HEK293 (cell line): Measurements from ENCODE around the gene CATSPER1.

Experiments
- CTCF ChIA-PET: fragments of 350-600 bp; formaldehyde crosslinking; extraction: SDS; loops from one replicate; lab custom pipeline; 2021; ENCODE audit warnings: antibody characterized with exemption; lab: Yijun Ruan, JAX
- POLR2A ChIA-PET: fragments of 300-600 bp; formaldehyde crosslinking; extraction: SDS; loops from one replicate; lab custom pipeline; 2020; ENCODE audit warnings: antibody characterized with exemption, inconsistent platforms; lab: Yijun Ruan, JAX
- H3K27ac ChIP-seq: fragments of 200-500 bp; sonication (Bioruptor generic); 2 replicates; pipeline ENCODE4 v1.5.1; 2014; ENCODE audit warnings: low read depth, low read length, control low read depth, inconsistent platforms; ENCODE audit errors: extremely low read depth
- H3K36me3 ChIP-seq, 2 experiments: fragments of 200-500 bp in 1 of 2; sonication (Bioruptor generic) in 1 of 2; 1 replicate in 1 of 2; 2 replicates in 1 of 2; pipeline ENCODE4 v1.5.1; 2014 to 2017; ENCODE audit warnings: inconsistent platforms in 2 of 2, low read length in 2 of 2; ENCODE audit not compliant: control insufficient read depth in 2 of 2, insufficient read depth in 1 of 2
- H3K4me1 ChIP-seq: fragments of 200-500 bp; sonication (Bioruptor generic); 2 replicates; pipeline ENCODE4 v1.5.1; 2014; ENCODE audit warnings: mild to moderate bottlenecking, low read length, inconsistent platforms; ENCODE audit not compliant: control insufficient read depth, insufficient read depth
- H3K4me3 ChIP-seq: 2 replicates; pipeline ENCODE4 v1.5.1; 2011; ENCODE audit warnings: low read depth, mild to moderate bottlenecking, control low read depth, low read length, moderate library complexity
- H3K9me3 ChIP-seq: fragments of 200-500 bp; sonication (Bioruptor generic); 2 replicates; pipeline ENCODE4 v1.5.1; 2014; ENCODE audit warnings: low read depth, low read length, inconsistent platforms; ENCODE audit not compliant: control insufficient read depth, insufficient read depth
- FEZF1 ChIP-seq: fragments of 450-650 bp; formaldehyde crosslinking; IDR thresholded peaks from 2 replicates; pipeline ENCODE4 v1.5.1; 2016; ENCODE audit warnings: missing biosample characterization, missing genetic modification characterization
- GLI4 ChIP-seq: fragments of 450-650 bp; formaldehyde crosslinking; IDR thresholded peaks from 2 replicates; pipeline ENCODE4 v1.5.1; 2016; ENCODE audit warnings: missing biosample characterization, missing genetic modification characterization
- KLF1 ChIP-seq: fragments of 450-650 bp; formaldehyde crosslinking; IDR thresholded peaks from 2 replicates; pipeline ENCODE4 v1.5.1; 2016; ENCODE audit warnings: missing biosample characterization, missing genetic modification characterization
- KLF17 ChIP-seq: fragments of 450-650 bp; formaldehyde crosslinking; IDR thresholded peaks from 2 replicates; pipeline ENCODE4 v1.5.1; 2016; ENCODE audit warnings: missing biosample characterization, missing genetic modification characterization
- KLF9 ChIP-seq: fragments of 450-650 bp; formaldehyde crosslinking; IDR thresholded peaks from 2 replicates; pipeline ENCODE4 v1.5.1; 2016; ENCODE audit warnings: missing biosample characterization, missing genetic modification characterization, low read depth
- MYNN ChIP-seq: fragments of 450-650 bp; formaldehyde crosslinking; IDR thresholded peaks from 2 replicates; pipeline ENCODE4 v1.5.1; 2016; ENCODE audit warnings: missing biosample characterization, missing genetic modification characterization, borderline replicate concordance
- PRDM10 ChIP-seq: fragments of 450-650 bp; formaldehyde crosslinking; IDR thresholded peaks from 2 replicates; pipeline ENCODE4 v1.5.1; 2016; ENCODE audit warnings: missing biosample characterization, missing genetic modification characterization
- SALL2 ChIP-seq: fragments of 450-650 bp; formaldehyde crosslinking; IDR thresholded peaks from 2 replicates; pipeline ENCODE4 v1.5.0; 2017; ENCODE audit warnings: missing biosample characterization, mild to moderate bottlenecking, missing genetic modification characterization, borderline replicate concordance
- SP3 ChIP-seq: fragments of 450-650 bp; formaldehyde crosslinking; IDR thresholded peaks from 2 replicates; pipeline ENCODE4 v1.5.1; 2016; ENCODE audit warnings: missing biosample characterization, missing genetic modification characterization
- ZBTB20 ChIP-seq: fragments of 450-650 bp; formaldehyde crosslinking; IDR thresholded peaks from 2 replicates; pipeline ENCODE4 v1.5.1; 2016; ENCODE audit warnings: missing biosample characterization, missing genetic modification characterization
- ZBTB48 ChIP-seq: fragments of 450-650 bp; formaldehyde crosslinking; IDR thresholded peaks from 2 replicates; pipeline ENCODE4 v1.5.1; 2016; ENCODE audit warnings: missing biosample characterization, missing genetic modification characterization
- ZFP3 ChIP-seq: fragments of 450-650 bp; formaldehyde crosslinking; IDR thresholded peaks from 2 replicates; pipeline ENCODE4 v1.5.1; 2016; ENCODE audit warnings: low read depth, missing biosample characterization, missing genetic modification characterization
- ZNF114 ChIP-seq: fragments of 450-650 bp; formaldehyde crosslinking; IDR thresholded peaks from 2 replicates; pipeline ENCODE4 v1.5.0; 2017; ENCODE audit warnings: missing biosample characterization, missing genetic modification characterization
- ZNF121 ChIP-seq: fragments of 450-650 bp; formaldehyde crosslinking; IDR thresholded peaks from 2 replicates; pipeline ENCODE4 v1.5.1; 2016; ENCODE audit warnings: missing biosample characterization, missing genetic modification characterization
- ZNF132 ChIP-seq: fragments of 450-650 bp; formaldehyde crosslinking; IDR thresholded peaks from 2 replicates; pipeline ENCODE4 v1.5.1; 2017; ENCODE audit warnings: missing biosample characterization, missing genetic modification characterization, borderline replicate concordance
- ZNF169 ChIP-seq: fragments of 450-650 bp; formaldehyde crosslinking; IDR thresholded peaks from 2 replicates; pipeline ENCODE4 v1.5.1; 2016; ENCODE audit warnings: missing biosample characterization, missing genetic modification characterization
- ZNF221 ChIP-seq: fragments of 450-650 bp; formaldehyde crosslinking; IDR thresholded peaks from 2 replicates; pipeline ENCODE4 v1.5.1; 2017; ENCODE audit warnings: missing biosample characterization, missing genetic modification characterization, borderline replicate concordance
- ZNF292 ChIP-seq: fragments of 450-650 bp; formaldehyde crosslinking; IDR thresholded peaks from 2 replicates; pipeline ENCODE4 v1.5.1; 2016; ENCODE audit warnings: low read depth, missing biosample characterization, missing genetic modification characterization, borderline replicate concordance
- ZNF335 ChIP-seq: fragments of 450-650 bp; formaldehyde crosslinking; conservative IDR thresholded peaks from 2 replicates; pipeline ENCODE4 v1.5.1; 2016; ENCODE audit warnings: missing biosample characterization, missing genetic modification characterization
- ZNF514 ChIP-seq: fragments of 450-650 bp; formaldehyde crosslinking; IDR thresholded peaks from 2 replicates; pipeline ENCODE4 v1.5.1; 2016; ENCODE audit warnings: missing biosample characterization, missing genetic modification characterization
- ZNF548 ChIP-seq: fragments of 450-650 bp; formaldehyde crosslinking; IDR thresholded peaks from 2 replicates; pipeline ENCODE4 v1.5.1; 2016; ENCODE audit warnings: missing biosample characterization, missing genetic modification characterization
- ZNF560 ChIP-seq: fragments of 450-650 bp; formaldehyde crosslinking; IDR thresholded peaks from 2 replicates; pipeline ENCODE4 v1.5.1; 2017; ENCODE audit warnings: missing biosample characterization, missing genetic modification characterization, borderline replicate concordance
- ZNF596 ChIP-seq: fragments of 450-650 bp; IDR thresholded peaks from 2 replicates; pipeline ENCODE4 v1.5.0; 2018; ENCODE audit warnings: missing biosample characterization, mild to moderate bottlenecking, missing genetic modification characterization, moderate library complexity
- ZNF600 ChIP-seq: fragments of 450-650 bp; formaldehyde crosslinking; IDR thresholded peaks from 2 replicates; pipeline ENCODE4 v1.5.1; 2016; ENCODE audit warnings: missing biosample characterization, missing genetic modification characterization
- ZNF658 ChIP-seq: fragments of 450-650 bp; formaldehyde crosslinking; IDR thresholded peaks from 2 replicates; pipeline ENCODE4; 2016; ENCODE audit warnings: missing biosample characterization, missing genetic modification characterization
- ZNF692 ChIP-seq: fragments of 450-650 bp; formaldehyde crosslinking; IDR thresholded peaks from 2 replicates; pipeline ENCODE4 v1.5.1; 2016; ENCODE audit warnings: missing biosample characterization, missing genetic modification characterization
- ZNF707 ChIP-seq: fragments of 450-650 bp; formaldehyde crosslinking; IDR thresholded peaks from 2 replicates; pipeline ENCODE4 v1.5.1; 2016; ENCODE audit warnings: missing biosample characterization, missing genetic modification characterization
- ZNF747 ChIP-seq: fragments of 450-650 bp; formaldehyde crosslinking; IDR thresholded peaks from 2 replicates; pipeline ENCODE4 v1.5.1; 2016; ENCODE audit warnings: missing biosample characterization, missing genetic modification characterization
- ZNF777 ChIP-seq: fragments of 450-650 bp; formaldehyde crosslinking; IDR thresholded peaks from 2 replicates; pipeline ENCODE4 v1.5.1; 2017; ENCODE audit warnings: missing biosample characterization, missing genetic modification characterization, borderline replicate concordance
- ZSCAN16 ChIP-seq: fragments of 450-650 bp; formaldehyde crosslinking; IDR thresholded peaks from 2 replicates; pipeline ENCODE4 v1.5.1; 2016; ENCODE audit warnings: missing biosample characterization, missing genetic modification characterization
- TF ChIP-seq, protein P1 (sequence below): fragments of 450-650 bp; formaldehyde crosslinking; IDR thresholded peaks from 2 replicates; pipeline ENCODE4 v1.5.1; 2016; ENCODE audit warnings: missing biosample characterization, missing genetic modification characterization

CATSPER1 gene

GRCh38 chr11:66002648-66003225 lies 23.5 kb downstream of the CATSPER1 start (continued):
- TF ChIP-seq ZNF658 (tag by site-specific recombination): no peak
- TF ChIP-seq ZNF169: no peak
- TF ChIP-seq ZFP3 (tag by site-specific recombination): no peak
- TF ChIP-seq KLF17 (tag by site-specific recombination): no peak
- TF ChIP-seq ZBTB48 (tag by site-specific recombination): no peak
- TF ChIP-seq ZNF777: no peak
- TF ChIP-seq PRDM10 (tag by site-specific recombination): 0 out of 2 replicates have a peak, but pooled peaks have one; percentile 8
- no peak for TF ChIP-seq ZBTB20
- no peak for TF ChIP-seq KLF1 (tag by site-specific recombination)
- TF ChIP-seq MYNN: no peak
- no peak for TF ChIP-seq ZNF114 (tag by site-specific recombination)
- TF ChIP-seq, protein P1, sequence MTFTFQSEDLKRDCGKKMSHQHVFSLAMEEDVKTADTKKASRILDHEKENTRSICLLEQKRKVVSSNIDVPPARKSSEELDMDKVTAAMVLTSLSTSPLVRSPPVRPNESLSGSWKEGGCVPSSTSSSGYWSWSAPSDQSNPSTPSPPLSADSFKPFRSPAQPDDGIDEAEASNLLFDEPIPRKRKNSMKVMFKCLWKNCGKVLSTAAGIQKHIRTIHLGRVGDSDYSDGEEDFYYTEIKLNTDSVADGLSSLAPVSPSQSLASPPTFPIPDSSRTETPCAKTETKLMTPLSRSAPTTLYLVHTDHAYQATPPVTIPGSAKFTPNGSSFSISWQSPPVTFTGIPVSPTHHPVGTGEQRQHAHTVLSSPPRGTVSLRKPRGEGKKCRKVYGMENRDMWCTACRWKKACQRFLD (tag by site-specific recombination): no peak

DNA sequence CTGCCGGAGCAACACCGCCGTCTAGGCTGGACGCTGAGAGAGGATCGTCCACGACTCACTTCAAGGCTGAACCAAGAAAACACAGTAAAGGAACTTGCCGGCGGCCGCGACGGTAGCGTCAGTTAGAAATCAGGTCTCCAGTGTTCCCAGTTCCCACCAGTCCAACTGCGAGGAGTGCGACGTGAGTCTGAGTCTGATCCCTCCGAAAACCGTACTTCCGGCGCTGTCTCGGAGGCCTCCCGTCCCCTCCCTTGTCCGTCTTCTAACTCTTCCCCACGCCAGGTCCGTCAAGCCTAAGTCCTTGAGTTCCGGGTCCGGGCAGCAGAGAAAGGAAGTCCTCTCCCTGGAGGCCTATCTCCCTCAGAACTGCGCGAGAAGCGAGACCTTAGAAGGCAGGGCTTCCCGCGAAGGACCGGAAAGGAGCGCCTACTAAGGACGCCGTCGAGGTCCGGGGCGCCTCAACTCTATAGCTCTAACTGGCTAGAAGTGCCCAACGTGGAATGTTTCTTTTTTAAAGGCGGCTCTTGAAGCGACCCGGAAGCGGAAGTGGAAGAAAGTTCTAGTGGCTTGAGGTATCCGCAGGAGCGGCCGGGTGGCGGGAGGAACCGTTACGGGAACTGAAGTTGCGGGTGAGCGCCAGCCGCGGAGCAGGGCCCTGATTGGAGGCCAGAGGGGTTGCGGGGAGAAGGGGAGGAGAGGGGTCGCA lies 24.2 kb downstream of the CATSPER1 start, which contains the start of the genes BANF1 and EIF1AD:
Gene BANF1, plus strand, starts transcription at position 562 of the 706 bp plus-strand sequence. CDS start 748 bp downstream, outside the sequence.
Gene EIF1AD, minus strand, starts transcription at position 216 of the 706 bp plus-strand sequence. CDS start 1,768 bp downstream, outside the sequence.
- Histone ChIP-seq H3K36me3 (peaks cover 8 to 65% of the 10 kb centered on the region in 2 experiments), H3K4me1 (no peaks in the 10 kb centered on the region), H3K9me3 (no peaks in the 10 kb centered on the region), H3K27ac (peak within 1 kb of the TSS; percentile 58), H3K4me3 (peak within 1 kb of the TSS; percentile 98)
- ChIA-PET CTCF (interaction anchor here (0.9 to 1.4 kb wide), 3 partner anchors 14 to 43 kb away, joined by 3 to 6 read pairs (median 3); no protein-coding TSS in a partner anchor), POLR2A (interaction anchor here (0.8 to 1.6 kb wide), 11 partner anchors 9 to 387 kb away, joined by 3 to 7 read pairs (median 4); partner anchors contain the start of genes CFL1, CST6, FIBP and PCNX3)
- TF ChIP-seq ZNF335 (tag by site-specific recombination) (peak; percentile 92), SALL2 (tag by site-specific recombination) (no peak), KLF9 (peak; percentile 87; the same call in 1 of the 2 replicates), ZNF514 (tag by site-specific recombination) (no peak), FEZF1 (tag by site-specific recombination) (peak; percentile 29; the same call in 1 of the 2 replicates), ZNF600 (tag by site-specific recombination) (peak; percentile 70; the same call in 1 of the 2 replicates), ZNF560 (no peak), ZNF707 (tag by site-specific recombination) (no peak), ZNF132 (tag by site-specific recombination) (no peak), ZNF221 (tag by site-specific recombination) (no peak), SP3 (tag by site-specific recombination) (peak; percentile 91), ZNF596 (tag by site-specific recombination) (no peak), ZSCAN16 (tag by site-specific recombination) (no peak), GLI4 (tag by site-specific recombination) (peak; percentile 83), ZNF121 (tag by site-specific recombination) (0 out of 2 replicates have a peak, but pooled peaks have one; percentile 27), ZNF169 (no peak), ZNF548 (tag by site-specific recombination) (no peak), ZNF747 (tag by site-specific recombination) (no peak), ZNF692 (tag by site-specific recombination) (peak; percentile 99), ZNF292 (tag by site-specific recombination) (no peak)
